Endodermal cell (in vitro differentiated cells): Measurements from ENCODE around the gene SRGAP1. TPM values are rescaled to one million over a fixed set of nuclear protein-coding genes. Genes with fewer than 3 reads are reported as not detected.

Experiments used
- DNase-seq: peaks from one replicate; pipeline ENCODE4 v3.0.0-alpha.2; 2017
- H3K27ac ChIP-seq: 2 replicates; pipeline ENCODE4 v1.5.1; 2013; ENCODE audit warnings: mild to moderate bottlenecking, low read depth, low read length, moderate library complexity
- H3K27me3 ChIP-seq: 2 replicates; pipeline ENCODE4 v1.6.1; 2013; ENCODE audit warnings: mild to moderate bottlenecking, low read length, moderate library complexity; ENCODE audit not compliant: insufficient read depth, control insufficient read depth, poor library complexity, severe bottlenecking
- H3K36me3 ChIP-seq: 2 replicates; pipeline ENCODE4 v1.7.0; 2013; ENCODE audit warnings: mild to moderate bottlenecking, low read length, moderate library complexity; ENCODE audit not compliant: control insufficient read depth, insufficient read depth
- H3K4me1 ChIP-seq: one replicate; pipeline ENCODE4 v1.7.0; 2013; ENCODE audit warnings: low read length; ENCODE audit not compliant: control insufficient read depth, insufficient read depth
- H3K4me3 ChIP-seq: 2 replicates; pipeline ENCODE4 v1.5.1; 2013; ENCODE audit warnings: mild to moderate bottlenecking, low read length, moderate library complexity
- H3K9ac ChIP-seq: 2 replicates; pipeline ENCODE4 v1.6.1; 2013; ENCODE audit warnings: mild to moderate bottlenecking, low read length, moderate library complexity; ENCODE audit not compliant: poor library complexity, severe bottlenecking; ENCODE audit errors: extremely low read depth
- H3K9me3 ChIP-seq: 2 replicates; pipeline ENCODE4 v1.6.1; 2013; ENCODE audit warnings: mild to moderate bottlenecking, low read length, moderate library complexity; ENCODE audit not compliant: control insufficient read depth
- H3K27ac Mint-ChIP-seq: 2 replicates; pipeline ENCODE4 v1.8.0; 2020; ENCODE audit warnings: mixed read lengths
- H3K27me3 Mint-ChIP-seq: 2 replicates; pipeline ENCODE4 v1.8.0; 2021; ENCODE audit warnings: mild to moderate bottlenecking, mixed read lengths; ENCODE audit not compliant: insufficient read depth
- H3K36me3 Mint-ChIP-seq: 2 replicates; pipeline ENCODE4 v1.8.0; 2020; ENCODE audit warnings: low read depth, mixed read lengths
- H3K4me1 Mint-ChIP-seq: 2 replicates; pipeline ENCODE4 v1.8.0; 2020; ENCODE audit warnings: mixed read lengths
- H3K4me3 Mint-ChIP-seq: 2 replicates; pipeline ENCODE4 v1.8.0; 2020; ENCODE audit warnings: mild to moderate bottlenecking, moderate library complexity, mixed read lengths
- H3K9me3 Mint-ChIP-seq: 2 replicates; pipeline ENCODE4 v1.8.0; 2020; ENCODE audit warnings: mild to moderate bottlenecking, mixed read lengths
- CTCF ChIP-seq: fragments of 200-600 bp; sonication (generic); conservative IDR thresholded peaks from 2 replicates; pipeline ENCODE4 v1.5.0; 2021; ENCODE audit warnings: antibody characterized with exemption, mild to moderate bottlenecking
- WGBS, 2 experiments: methylation state at CpG; one replicate each; pipeline versions ENCODE4 v1.1.5 to v1.1.7; 2013; ENCODE audit warnings: missing lambda C conversion rate in 2 of 2, mixed read lengths in 1 of 2; ENCODE audit not compliant: insufficient coverage in 1 of 2, insufficient read length in 1 of 2; 5-methylcytosine and 5-hydroxymethylcytosine counted together
- total RNA-seq, 2 donors: library from RNA; stranded (reverse); fragmentation: NEBNext Ultra II Directional in 1 of 2; extraction: Animal tissue kit (Norgen Biotek cat#: 25700) in 1 of 2; gene quantifications; 2 replicates in 1 of 2; 3 replicates in 1 of 2; pipeline ENCODE4 v1.2.1, GENCODE V29; 2021

The SRGAP1 gene
- total RNA-seq, 2 donors from 2014 or later, result 10.6 to 13.4 TPM

- peaks cover 10% of the 10 kb centered on the region for H3K4me1 Mint-ChIP-seq
- 75 to 94% methylated on average over 1 of the region's 1 CpG for WGBS, 2 experiments
- H3K36me3 Mint-ChIP-seq, result no peaks in the 10 kb centered on the region
- H3K9me3 Mint-ChIP-seq, result no peaks in the 10 kb centered on the region
- H3K4me1 ChIP-seq, result no peaks in the 10 kb centered on the region
- no peaks in the 10 kb centered on the region for H3K27me3 ChIP-seq
- H3K4me3 Mint-ChIP-seq, result no peak overlapping the region
- no peak overlapping the region for H3K27ac Mint-ChIP-seq
- H3K4me3 ChIP-seq, result no peak overlapping the region
- H3K36me3 ChIP-seq, result no peaks in the 10 kb centered on the region
- no peaks in the 10 kb centered on the region for H3K27me3 Mint-ChIP-seq
- H3K27ac ChIP-seq, result no peak overlapping the region
- H3K9me3 ChIP-seq, result no peaks in the 10 kb centered on the region
- DNase-seq, result no peak
- no peak for TF ChIP-seq CTCF
- H3K9ac ChIP-seq, result no peak overlapping the region
These were observed 108.5 kb downstream of the SRGAP1 start for GRCh38 chr12:63952995-63953394.

GRCh38 chr12:63955831-63956666 is 111.5 kb downstream of the SRGAP1 start:
- H3K27ac Mint-ChIP-seq, result no peak overlapping the region
- peaks cover 10% of the 10 kb centered on the region for H3K4me1 Mint-ChIP-seq
- no peaks in the 10 kb centered on the region for H3K27me3 Mint-ChIP-seq
- no peaks in the 10 kb centered on the region for H3K36me3 Mint-ChIP-seq
- Histone ChIP-seq H3K36me3 (no peaks in the 10 kb centered on the region), H3K9me3 (no peaks in the 10 kb centered on the region), H3K27ac (no peak overlapping the region), H3K4me3 (no peak overlapping the region), H3K27me3 (no peaks in the 10 kb centered on the region), H3K4me1 (no peaks in the 10 kb centered on the region), H3K9ac (no peak overlapping the region)
- DNase-seq, result no peak
- no peak for TF ChIP-seq CTCF
- H3K4me3 Mint-ChIP-seq, result no peak overlapping the region
- no peaks in the 10 kb centered on the region for H3K9me3 Mint-ChIP-seq
- 94% methylated on average over 7 to 9 of the region's 9 CpGs for WGBS, 2 experiments

GRCh38 chr12:63957496-63957895 is 113.0 kb downstream of the SRGAP1 start:
- Histone ChIP-seq H3K9me3 (no peaks in the 10 kb centered on the region), H3K4me3 (no peak overlapping the region), H3K9ac (no peak overlapping the region), H3K27ac (no peak overlapping the region), H3K4me1 (no peaks in the 10 kb centered on the region), H3K27me3 (no peaks in the 10 kb centered on the region), H3K36me3 (no peaks in the 10 kb centered on the region)
- no peak overlapping the region for H3K27ac Mint-ChIP-seq
- TF ChIP-seq CTCF, result no peak
- 86 to 89% methylated on average over 1 to 5 of the region's 5 CpGs for WGBS, 2 experiments
- H3K4me3 Mint-ChIP-seq, result no peak overlapping the region
- no peaks in the 10 kb centered on the region for H3K36me3 Mint-ChIP-seq
- H3K27me3 Mint-ChIP-seq, result no peaks in the 10 kb centered on the region
- no peaks in the 10 kb centered on the region for H3K9me3 Mint-ChIP-seq
- peaks cover 10% of the 10 kb centered on the region for H3K4me1 Mint-ChIP-seq
- DNase-seq, result no peak
